Thoracic aorta (tissue), 2 donors: Measurements from ENCODE around the gene FREY1. TPM values are rescaled to one million over a fixed set of nuclear protein-coding genes. Genes with fewer than 3 reads are reported as not detected.
A peak's percentile ranks its signal among the peaks of the same experiment; 100 is the strongest.

Experiments
- ATAC-seq: fragments of 150-250 bp; one replicate; pipeline ENCODE4 v1.8.0; 2017; ENCODE audit warnings: low read depth; ENCODE audit not compliant: insufficient number of reproducible peaks, low FRiP score
- DNase-seq: peaks from one replicate; pipeline ENCODE4 v3.0.0-alpha.2; 2020; ENCODE audit warnings: low spot score
- H3K27ac ChIP-seq, 2 donors: fragments of 200-600 bp; sonication (generic); 1 replicate in 1 of 2; 2 replicates in 1 of 2; pipeline ENCODE4 v1.5.1; 2016; ENCODE audit warnings: mild to moderate bottlenecking in 2 of 2, moderate library complexity in 2 of 2
- H3K27me3 ChIP-seq: fragments of 200-600 bp; sonication (generic); replicated peaks from 2 replicates; pipeline ENCODE4 v1.6.0; 2016; ENCODE audit warnings: mild to moderate bottlenecking; ENCODE audit not compliant: insufficient read depth
- H3K36me3 ChIP-seq: fragments of 200-600 bp; sonication (generic); one replicate; pipeline ENCODE4 v1.5.1; 2016
- H3K4me1 ChIP-seq, 2 donors: fragments of 200-600 bp; sonication (generic); 1 replicate in 1 of 2; 2 replicates in 1 of 2; pipeline versions ENCODE4 v1.5.1 to v1.6.0; 2016; ENCODE audit warnings: low read depth in 2 of 2, mild to moderate bottlenecking in 1 of 2; ENCODE audit not compliant: control insufficient read depth in 1 of 2
- H3K4me3 ChIP-seq: fragments of 200-600 bp; sonication (generic); 2 replicates; pipeline ENCODE4 v1.5.1; 2016; ENCODE audit warnings: mild to moderate bottlenecking
- H3K9me3 ChIP-seq: fragments of 200-600 bp; sonication (generic); 2 replicates; pipeline ENCODE4 v1.5.1; 2016
- CTCF ChIP-seq: fragments of 200-600 bp; sonication (generic); IDR thresholded peaks from one replicate; pipeline ENCODE4 v1.5.1; 2019; ENCODE audit warnings: antibody characterized with exemption
- total RNA-seq, 2 donors: library from RNA; depleted of rRNA; stranded (reverse); fragments of >200 nt; gene quantifications; one replicate each; pipeline versions ENCODE4 v1.1.0 to v1.2.3, GENCODE V29; 2016

FREY1 gene
- total RNA-seq, 2 donors from 2014 or later = 9.0 TPM; not detected in 1

- DNase-seq (no peak), ATAC-seq (no peak)
- Histone ChIP-seq H3K27ac (no peak overlapping the region), H3K9me3 (no peaks in the 10 kb centered on the region), H3K27me3 (no peaks in the 10 kb centered on the region), H3K4me1 (peaks cover 6% of the 10 kb centered on the region in 2 donors), H3K4me3 (no peak overlapping the region), H3K36me3 (no peaks in the 10 kb centered on the region)
- TF ChIP-seq CTCF = no peak
Measured at GRCh38 chr11:45887587-45887986, 19.5 kb downstream of the FREY1 start.

- ATAC-seq = no peak
- Histone ChIP-seq H3K27ac (no peak overlapping the region), H3K36me3 (peaks cover 4% of the 10 kb centered on the region)
Measured at GRCh38 chr11:45886816-45887520, 20.1 kb downstream of the FREY1 start.

GRCh38 chr11:45885921-45886721 lies 20.9 kb downstream of the FREY1 start:
- Histone ChIP-seq H3K36me3 (peaks cover 13% of the 10 kb centered on the region), H3K27me3 (no peaks in the 10 kb centered on the region), H3K4me1 (peaks cover 6% of the 10 kb centered on the region in 2 donors), H3K4me3 (peak overlapping the region; percentile 70), H3K27ac (no peak overlapping the region), H3K9me3 (no peaks in the 10 kb centered on the region)
- no peak for DNase-seq
- ATAC-seq = no peak
- TF ChIP-seq CTCF = no peak

More at GRCh38 chr11:45886816-45887520, 20.1 kb downstream of the FREY1 start:
- no peak for DNase-seq
- no peak for TF ChIP-seq CTCF
- H3K4me1 ChIP-seq = peaks cover 6% of the 10 kb centered on the region in 2 donors
- no peak overlapping the region for H3K4me3 ChIP-seq
- no peaks in the 10 kb centered on the region for H3K27me3 ChIP-seq
- no peaks in the 10 kb centered on the region for H3K9me3 ChIP-seq

GRCh38 chr11:45885274-45885920 lies 21.7 kb downstream of the FREY1 start, which contains the start of gene MAPK8IP1:
TSS of gene MAPK8IP1 (plus strand) at chr11:45885651. CDS start at chr11:45885821, 170 bp downstream.
- no peaks in the 10 kb centered on the region for H3K9me3 ChIP-seq
- H3K36me3 ChIP-seq = peaks cover 20% of the 10 kb centered on the region
- peaks cover 6% of the 10 kb centered on the region in 2 donors for H3K4me1 ChIP-seq
- peak within 1 kb of the TSS; percentile 70 for H3K4me3 ChIP-seq
- DNase-seq (no peak), ATAC-seq (peak; percentile 16)
- H3K27me3 ChIP-seq = no peaks in the 10 kb centered on the region
- TF ChIP-seq CTCF = no peak
- H3K27ac ChIP-seq = no peak within 1 kb of the TSS
